H1 (cell line): ENCODE data around the gene CCR8.

ENCODE experiments used
- ATF3 ChIP-seq: IDR thresholded peaks from 2 replicates; pipeline ENCODE4 v1.6.1; 2011; ENCODE audit warnings: low read depth, mild to moderate bottlenecking, low read length; ENCODE audit not compliant: insufficient read depth
- BCL11A ChIP-seq, 2 experiments: IDR thresholded peaks; one replicate each; pipeline ENCODE4 v1.6.1; 2011; ENCODE audit warnings: low read depth in 2 of 2, low read length in 2 of 2, mild to moderate bottlenecking in 2 of 2
- CHD2 ChIP-seq: IDR thresholded peaks from 2 replicates; pipeline ENCODE4 v1.6.1; 2012; ENCODE audit warnings: low read length, improper control_type of control experiment
- CTCF ChIP-seq, 3 experiments: IDR thresholded peaks; 1 replicate in 2 of 3; 2 replicates in 1 of 3; pipeline versions ENCODE4 v1.5.1 to v1.6.1; 2011; ENCODE audit warnings: low read length in 3 of 3, mild to moderate bottlenecking in 3 of 3, inconsistent platforms in 2 of 3, low read depth in 1 of 3, moderate library complexity in 1 of 3; ENCODE audit not compliant: insufficient read depth in 1 of 3; ENCODE audit errors: control extremely low read depth in 1 of 3
- HDAC6 ChIP-seq: IDR thresholded peaks from one replicate; pipeline ENCODE4 v1.7.1; 2012; ENCODE audit warnings: low read depth, mild to moderate bottlenecking, inconsistent platforms, low read length, moderate library complexity
- JUND ChIP-seq: IDR thresholded peaks from 2 replicates; pipeline ENCODE4 v1.6.1; 2011; ENCODE audit warnings: mild to moderate bottlenecking, improper control_type of control experiment, low read length
- MAFK ChIP-seq: IDR thresholded peaks from 2 replicates; pipeline ENCODE4 v1.6.1; 2012; ENCODE audit warnings: low read depth, mild to moderate bottlenecking, improper control_type of control experiment, low read length
- POLR2AphosphoS5 ChIP-seq: IDR thresholded peaks from 2 replicates; pipeline ENCODE4 v1.6.1; 2011; ENCODE audit warnings: low read depth, low read length
- RXRA ChIP-seq: IDR thresholded peaks from 2 replicates; pipeline ENCODE4 v1.6.1; 2011; ENCODE audit warnings: low read depth, mild to moderate bottlenecking, low read length, moderate library complexity; ENCODE audit not compliant: insufficient read depth
- SP1 ChIP-seq: IDR thresholded peaks from 2 replicates; pipeline ENCODE4 v1.6.1; 2011; ENCODE audit warnings: low read depth, low read length
- TBP ChIP-seq: IDR thresholded peaks from 2 replicates; pipeline ENCODE4 v1.6.1; 2011; ENCODE audit warnings: low read depth, low read length, improper control_type of control experiment
- ZNF274 ChIP-seq: IDR thresholded peaks from 2 replicates; pipeline ENCODE4 v1.7.0; 2012; ENCODE audit warnings: low read length, borderline replicate concordance; ENCODE audit errors: extremely low read depth

DNA sequence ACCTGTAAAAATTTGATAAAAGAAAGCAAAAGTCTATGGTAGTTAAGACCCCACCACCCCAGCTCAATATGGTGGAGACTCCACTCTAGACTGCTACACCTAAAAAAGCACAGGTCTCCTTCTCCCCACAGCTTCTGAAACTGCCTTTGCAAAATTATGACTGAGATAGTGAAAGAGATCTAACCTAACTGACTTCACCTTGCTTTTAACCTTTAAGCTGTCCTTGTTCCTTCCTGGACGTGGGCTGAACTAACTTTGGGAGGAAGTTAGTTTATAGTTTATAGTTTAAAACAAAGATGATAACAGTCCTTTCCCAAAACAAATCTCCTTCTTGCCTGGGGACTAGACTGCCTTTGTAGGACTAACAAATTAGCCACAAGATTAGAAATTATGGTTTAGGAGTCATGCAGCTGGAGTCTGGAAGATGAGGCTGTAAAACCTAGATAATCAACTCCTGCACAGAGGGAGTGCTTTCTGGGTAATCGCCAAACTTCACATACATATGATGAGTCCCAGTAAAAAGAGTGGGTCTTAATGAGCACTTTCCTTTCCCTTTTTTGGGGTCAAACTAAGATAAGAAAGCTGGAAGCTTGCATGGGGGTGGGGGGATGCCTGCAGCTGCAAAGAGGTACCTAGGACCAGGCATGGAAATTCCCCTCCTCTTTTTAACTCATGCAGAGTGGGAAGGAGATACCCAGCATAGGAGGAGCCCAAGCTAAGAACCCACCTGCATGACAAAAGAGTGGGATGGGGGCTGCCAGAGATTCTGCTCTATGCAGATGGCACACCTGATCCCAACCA lies 17.5 kb downstream of the CCR8 start:
- TF ChIP-seq JUND: no peak
- TF ChIP-seq MAFK: no peak
- TF ChIP-seq HDAC6: no peak
- no peak for TF ChIP-seq CTCF (IDR thresholded peaks at IDR 0.05; ENCODE audit: control extremely low read depth in 1 of 3, insufficient read depth in 1 of 3, low read depth in 1 of 3, low read length in 3 of 3)
- TF ChIP-seq ATF3: no peak
- no peak for TF ChIP-seq RXRA
- no peak for TF ChIP-seq ZNF274
- TF ChIP-seq BCL11A (IDR thresholded peaks at IDR 0.05; ENCODE audit: low read depth in 2 of 2, low read length in 2 of 2): no peak
- TF ChIP-seq SP1: no peak
- TF ChIP-seq CHD2: no peak
- no peak for TF ChIP-seq TBP
- TF ChIP-seq POLR2AphosphoS5: no peak
